ENCODE results near the gene ADAM22.

DNA sequence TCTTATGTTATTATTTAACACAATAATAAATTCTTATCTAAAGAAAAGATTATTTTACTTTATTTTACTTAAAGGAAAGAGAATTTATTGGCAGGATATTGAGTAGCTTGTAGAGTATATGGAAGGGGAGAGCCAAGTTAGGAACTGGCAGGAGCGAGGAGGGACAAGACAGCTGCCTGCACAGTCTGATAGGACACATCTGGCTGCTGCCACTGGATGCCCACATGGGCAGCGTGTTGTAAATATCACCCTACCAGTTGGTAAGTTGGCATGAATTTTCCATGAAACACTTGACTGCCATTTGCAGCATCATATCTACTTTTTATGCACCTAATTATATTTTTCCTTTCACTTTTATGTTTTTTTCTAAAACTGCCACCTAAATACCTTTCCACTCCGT lies 266.2 kb downstream of the ADAM22 start:
- TF ChIP-seq POLR2AphosphoS5 (IDR thresholded peaks at IDR 0.05; ENCODE audit: borderline replicate concordance, low read depth, low read length) (no peak), EZH2 (IDR thresholded peaks at IDR 0.05) (no peak)
